Activated T-cell treated with anti-CD3 and anti-CD28 coated beads for 4 hours (primary cell): Measurements from ENCODE around the gene TBC1D5.
A peak's percentile ranks its signal among the peaks of the same experiment; 100 is the strongest.
"Not testable (repeated sequence)": the region's sequence is repeated elsewhere in the genome, so short reads cannot be mapped to it uniquely, and the experiment has no call there.

Experiments
- DNase-seq: peaks from one replicate; pipeline ENCODE4 v3.0.0-alpha.2; 2020

The TBC1D5 gene

DNA sequence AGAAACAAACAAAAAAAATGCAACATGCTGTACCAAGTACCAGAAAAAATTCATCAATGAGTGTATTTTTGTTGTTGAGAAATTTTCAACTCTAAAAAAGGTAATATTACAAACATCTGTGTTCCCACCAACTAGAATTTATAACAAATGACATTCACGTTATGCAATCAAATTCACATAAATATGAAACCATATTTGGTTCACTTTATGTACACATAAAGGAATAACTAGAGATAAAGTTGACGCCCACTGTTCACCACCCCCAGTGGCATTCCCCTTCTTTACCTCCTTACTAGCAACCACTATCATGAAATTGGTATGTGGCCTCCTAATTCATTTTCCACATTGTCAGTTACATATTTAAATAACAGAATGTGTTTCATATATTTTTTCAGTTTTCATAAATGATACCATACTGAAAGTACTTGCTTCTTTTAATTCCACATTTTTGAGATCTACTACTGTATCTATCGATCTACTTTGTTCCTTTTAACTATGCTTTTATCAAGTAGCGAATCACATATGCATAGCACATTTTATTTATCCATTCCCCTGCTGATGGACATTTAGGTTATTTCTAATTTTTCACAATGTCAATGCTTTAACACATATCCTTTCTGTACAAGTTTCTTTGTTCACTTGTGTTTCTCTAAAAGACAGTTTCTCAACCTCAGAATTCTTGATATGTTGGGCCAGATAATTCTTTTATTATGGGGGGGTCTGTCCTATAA lies 34.5 kb downstream of the TBC1D5 start:
- no peak for DNase-seq

DNA sequence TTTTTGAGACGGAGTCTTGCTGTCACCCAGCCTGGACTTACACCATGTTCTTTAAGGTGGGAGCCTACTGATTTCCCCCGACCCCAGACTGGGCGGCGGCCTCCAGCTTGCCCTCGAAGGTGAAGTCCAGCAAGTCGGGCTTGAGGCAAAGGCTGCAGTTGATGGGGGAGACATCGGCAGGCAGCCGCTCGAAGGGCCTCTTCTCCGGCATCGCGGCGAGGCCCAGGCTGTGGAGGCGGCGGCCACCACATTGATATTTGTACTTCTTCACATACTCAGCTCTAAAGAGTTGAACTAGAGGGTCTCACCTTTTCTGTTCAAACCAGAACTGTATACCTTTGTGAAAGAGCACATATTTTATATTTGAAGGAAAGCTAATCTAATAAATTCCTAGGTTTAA lies 36.4 kb downstream of the TBC1D5 start:
- DNase-seq = not testable (repeated sequence)

DNA sequence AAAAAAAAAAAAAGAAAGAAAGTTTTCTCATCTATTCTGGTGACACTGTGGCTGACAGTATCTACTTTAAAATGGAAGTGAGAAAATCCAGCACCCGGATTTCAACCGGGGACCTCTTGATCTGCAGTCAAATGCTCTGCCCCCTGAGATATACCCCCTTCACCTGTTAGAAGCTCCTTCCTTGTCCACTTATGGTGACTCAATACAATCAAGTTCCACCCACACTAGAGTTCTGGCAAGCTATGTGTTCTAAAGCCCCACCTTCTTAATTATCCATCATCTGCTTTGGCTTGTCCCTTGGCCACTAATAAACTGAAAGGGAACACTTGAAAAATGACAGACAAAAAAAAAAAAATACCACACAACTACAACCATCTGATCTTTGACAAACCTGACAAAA lies 42.6 kb downstream of the TBC1D5 start:
- not testable (repeated sequence) for DNase-seq

DNA sequence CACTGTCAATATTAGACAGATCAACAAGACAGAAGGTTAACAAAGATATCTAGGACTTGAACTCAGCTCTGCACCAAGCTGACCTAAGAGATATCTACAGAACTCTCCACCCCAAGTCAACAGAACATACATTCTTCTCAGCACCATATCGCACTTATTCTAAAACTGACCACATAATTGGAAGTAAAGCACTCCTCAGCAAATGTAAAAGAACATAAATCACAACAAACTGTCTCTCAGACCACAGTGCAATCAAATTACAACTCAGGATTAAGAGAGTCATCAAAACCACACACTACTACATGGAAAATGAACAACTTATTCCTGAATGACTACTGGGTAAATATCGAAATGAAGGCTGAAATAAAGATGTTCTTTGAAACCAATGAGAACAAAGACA lies 46.8 kb downstream of the TBC1D5 start:
- not testable (repeated sequence) for DNase-seq

DNA sequence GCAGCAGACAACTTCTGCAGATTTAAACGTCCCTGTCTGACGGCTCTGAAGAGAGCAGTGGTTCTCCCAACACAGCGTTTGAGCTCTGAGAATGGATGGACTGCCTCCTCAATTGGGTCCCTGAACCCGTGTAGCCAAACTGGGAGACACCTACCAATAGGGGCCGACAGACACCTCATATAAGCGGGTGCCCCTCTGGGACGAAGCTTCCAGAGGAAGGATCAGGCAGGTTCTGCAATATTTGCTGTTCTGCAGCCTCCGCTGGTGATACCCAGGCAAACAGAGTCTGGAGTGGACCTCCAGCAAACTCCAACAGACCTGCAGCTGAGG lies 48.8 kb downstream of the TBC1D5 start:
- not testable (repeated sequence) for DNase-seq

DNA sequence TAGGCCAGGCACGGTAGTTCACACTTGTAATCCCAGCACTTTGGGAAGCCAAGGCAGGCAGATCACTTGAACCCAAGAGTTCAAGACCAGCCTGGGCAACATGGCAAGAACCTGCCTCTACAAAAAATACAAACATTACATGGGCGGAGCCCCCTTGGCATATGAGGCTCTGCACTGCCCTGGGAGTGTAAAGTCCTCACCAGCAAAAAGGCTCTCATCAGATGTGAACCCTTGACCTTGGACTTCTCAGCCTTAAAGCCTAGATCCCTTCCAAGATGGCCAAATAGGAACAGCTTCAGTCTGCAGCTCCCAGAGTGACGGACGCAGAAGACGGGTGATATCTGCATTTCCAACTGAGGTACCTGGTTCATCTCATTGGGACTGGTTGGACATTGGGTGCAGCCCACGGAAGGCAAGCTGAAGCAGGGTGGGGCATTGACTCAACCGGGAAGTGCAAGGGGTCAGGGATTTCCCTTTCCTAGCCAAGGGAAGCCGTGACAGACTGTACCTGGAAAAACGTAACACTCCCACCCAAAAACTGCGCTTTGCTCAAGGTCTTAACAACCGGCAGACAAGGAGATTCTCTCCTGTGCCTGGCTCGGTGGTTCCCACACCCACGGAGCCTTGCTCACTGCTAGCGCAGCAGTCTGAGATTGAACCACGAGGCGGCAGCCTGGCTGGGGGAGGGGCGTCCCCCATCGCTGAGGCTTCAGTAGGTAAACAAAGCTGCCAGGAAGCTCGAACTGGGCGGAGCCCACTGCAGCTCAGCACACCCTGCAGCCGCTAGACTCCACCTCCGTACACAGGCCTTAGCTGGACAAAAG lies 49.4 kb downstream of the TBC1D5 start:
- peak; percentile 7 for DNase-seq

DNA sequence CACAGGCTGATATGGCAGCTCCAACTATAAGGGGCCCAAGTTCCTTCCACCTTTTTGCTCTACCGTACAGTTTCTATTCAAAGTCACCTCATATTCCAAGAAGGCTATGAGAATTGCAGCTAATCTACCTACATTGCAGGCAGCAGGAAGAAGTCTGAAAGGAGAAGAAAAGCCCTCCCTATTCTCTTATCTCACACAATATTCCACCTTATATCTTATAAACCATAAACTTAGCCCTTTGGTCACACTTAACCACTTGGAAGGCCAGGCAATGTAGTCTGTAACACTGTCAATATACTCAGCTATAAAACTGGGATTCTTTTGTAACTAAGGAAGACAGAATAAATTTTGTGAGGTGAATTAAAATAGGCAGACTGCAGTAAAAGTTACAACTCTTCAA lies 54.9 kb downstream of the TBC1D5 start:
- DNase-seq = no peak

DNA sequence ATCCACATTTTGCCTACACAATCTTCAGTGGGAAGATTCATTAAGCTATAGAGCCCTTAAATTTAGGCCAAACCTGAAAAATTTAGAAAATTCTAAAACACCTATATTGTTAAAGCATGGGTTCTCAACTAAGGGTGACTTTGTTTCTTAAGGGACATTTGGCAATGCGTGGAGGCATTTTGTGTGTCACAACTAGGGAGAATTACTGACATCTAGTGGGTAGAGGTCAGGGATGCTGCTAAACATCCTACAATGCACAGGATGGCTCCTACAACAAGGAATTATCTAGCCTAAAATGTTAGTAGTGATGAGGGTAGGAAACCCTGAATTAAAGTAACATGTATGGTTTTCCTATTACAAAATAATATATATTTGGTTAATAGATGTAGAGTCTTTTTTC lies 55.8 kb downstream of the TBC1D5 start:
- DNase-seq = no peak

DNA sequence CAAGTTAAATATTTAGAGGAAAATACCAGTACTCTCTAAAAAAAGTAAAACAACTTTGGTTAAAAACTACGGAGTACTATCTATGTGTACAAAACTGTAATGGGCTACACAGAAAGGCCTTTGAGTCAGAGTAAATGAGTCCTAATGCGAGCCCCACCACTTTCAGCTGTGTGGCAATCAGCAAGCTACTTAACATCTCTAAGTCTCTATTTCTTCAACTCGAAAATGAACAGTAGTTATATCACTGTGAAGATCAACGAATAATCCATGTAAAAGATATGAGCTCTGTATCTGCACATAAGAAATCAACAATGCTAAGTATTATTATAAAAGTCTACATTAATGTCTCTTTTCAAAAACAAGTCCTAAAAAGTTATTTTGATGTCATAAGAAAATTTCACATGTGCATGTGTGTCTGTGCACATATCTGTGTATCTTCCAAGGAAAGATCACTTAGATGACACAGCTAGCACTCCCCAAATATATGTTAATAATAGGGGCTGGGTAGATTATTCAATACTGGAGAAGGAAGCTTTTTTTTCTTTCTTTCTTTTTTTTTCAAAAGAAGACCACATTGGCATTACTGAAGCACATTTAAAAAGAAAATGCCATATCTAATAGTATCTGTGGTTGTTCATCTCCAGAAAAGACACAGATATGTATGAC lies 58.8 kb downstream of the TBC1D5 start:
- DNase-seq = no peak

DNA sequence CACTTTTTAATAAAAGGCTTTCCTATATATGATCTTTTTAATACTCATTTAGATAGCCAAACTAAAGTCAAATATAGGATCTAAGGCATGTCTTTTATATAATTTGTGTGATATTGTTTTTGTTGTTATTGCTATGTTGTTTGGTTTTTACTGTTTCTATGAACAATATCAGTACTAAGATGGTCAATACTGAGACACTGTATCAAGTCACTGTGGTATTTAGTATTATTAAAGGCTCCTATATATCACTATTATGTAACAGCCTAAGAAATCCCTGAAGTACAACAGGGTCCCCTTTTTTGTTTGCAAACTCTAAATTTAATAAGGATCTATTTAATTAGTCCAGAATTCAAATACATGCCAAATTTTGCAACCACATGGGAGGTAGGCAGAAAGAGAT lies 61.9 kb downstream of the TBC1D5 start:
- no peak for DNase-seq

DNA sequence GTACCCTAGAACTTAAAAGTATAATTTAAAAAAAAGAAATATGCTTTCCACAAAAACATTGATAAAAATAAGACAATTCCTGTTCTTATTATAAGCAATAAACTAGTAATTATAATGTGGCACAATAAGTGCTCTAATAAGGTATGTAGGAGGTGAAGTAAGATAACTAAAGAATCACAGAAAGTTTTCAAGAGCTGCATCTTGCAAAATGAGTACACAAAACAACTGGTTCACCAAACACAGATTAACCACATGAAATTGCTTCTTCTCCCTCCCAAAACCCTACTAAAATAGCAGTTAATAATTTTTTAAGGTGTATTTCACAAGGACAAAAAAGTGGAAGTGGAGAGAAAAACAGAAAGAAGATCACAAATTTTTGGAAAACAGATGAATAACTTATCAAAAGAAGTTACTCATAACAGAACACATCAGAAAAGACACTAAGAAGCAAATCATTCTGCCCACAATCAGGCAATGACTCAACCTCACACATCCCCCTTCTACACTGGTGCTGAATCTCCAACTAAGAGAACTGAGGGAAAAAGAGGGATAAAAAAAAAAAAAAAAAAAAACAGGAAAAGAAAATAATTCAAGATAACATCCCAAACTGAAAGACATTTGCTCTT lies 64.2 kb downstream of the TBC1D5 start:
- no peak for DNase-seq

DNA sequence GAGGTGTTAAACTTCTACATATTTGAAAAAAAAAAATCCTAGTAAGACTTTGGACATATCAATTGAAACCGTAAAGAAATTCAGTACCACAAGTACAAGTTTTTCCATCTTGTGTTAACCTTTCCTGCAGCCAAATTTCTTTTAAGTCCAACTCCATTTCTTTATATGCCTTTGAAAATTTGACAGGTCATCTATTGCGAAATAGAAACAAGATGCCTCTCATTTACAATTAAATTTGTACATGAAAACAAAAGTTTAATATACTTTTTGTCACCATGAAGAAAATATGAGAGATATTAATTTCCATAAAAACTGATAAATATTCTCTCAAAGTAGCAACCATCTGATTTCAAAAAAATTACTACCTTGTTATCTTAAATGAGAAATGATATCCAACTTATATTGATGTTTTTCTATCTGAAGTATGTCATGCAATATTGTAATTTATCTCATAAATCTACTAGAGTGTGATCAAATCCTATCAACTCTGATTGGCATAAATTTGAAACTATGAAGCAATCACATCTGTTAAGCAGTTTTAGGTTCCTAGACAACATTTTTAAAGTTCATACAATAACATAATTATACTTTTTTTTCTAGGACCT lies 68.2 kb downstream of the TBC1D5 start:
- DNase-seq = no peak

DNA sequence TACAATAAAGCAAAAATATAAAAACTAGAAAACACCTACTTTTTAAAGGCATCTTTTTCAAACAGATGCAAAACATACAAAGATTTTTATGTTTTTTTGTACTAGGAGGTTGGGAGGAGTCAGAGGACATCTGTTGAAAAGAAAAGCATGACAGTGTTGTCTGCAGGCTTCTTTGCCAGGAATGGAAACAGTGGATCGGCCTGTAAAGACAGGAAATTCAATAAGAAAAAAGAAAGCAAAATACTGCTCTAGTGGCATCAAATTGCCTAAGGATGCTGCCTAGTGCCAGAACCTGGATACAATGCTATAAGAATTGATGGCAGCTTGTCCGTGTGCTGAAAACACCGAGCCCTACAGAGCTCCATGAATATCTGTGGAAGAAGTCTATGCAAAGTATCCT lies 69.9 kb downstream of the TBC1D5 start:
- no peak for DNase-seq

DNA sequence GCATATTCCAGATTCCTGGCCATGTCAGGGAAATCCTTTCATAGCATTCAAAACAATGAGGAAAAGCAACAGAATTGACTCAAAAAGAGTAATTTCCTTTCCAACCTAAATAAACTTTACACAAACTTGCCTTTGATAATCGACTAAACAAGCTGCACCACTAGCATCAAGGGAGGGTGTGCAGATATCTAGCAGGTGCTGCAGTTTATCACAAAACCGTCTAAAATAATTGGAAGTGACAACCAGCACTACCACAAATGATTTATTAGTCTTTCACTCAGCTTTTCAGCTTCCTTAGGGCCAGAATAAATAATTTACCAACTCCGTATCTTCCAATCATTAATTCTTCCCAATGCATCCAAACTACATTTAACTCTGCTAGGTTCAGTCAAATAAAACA lies 71.7 kb downstream of the TBC1D5 start:
- no peak for DNase-seq

DNA sequence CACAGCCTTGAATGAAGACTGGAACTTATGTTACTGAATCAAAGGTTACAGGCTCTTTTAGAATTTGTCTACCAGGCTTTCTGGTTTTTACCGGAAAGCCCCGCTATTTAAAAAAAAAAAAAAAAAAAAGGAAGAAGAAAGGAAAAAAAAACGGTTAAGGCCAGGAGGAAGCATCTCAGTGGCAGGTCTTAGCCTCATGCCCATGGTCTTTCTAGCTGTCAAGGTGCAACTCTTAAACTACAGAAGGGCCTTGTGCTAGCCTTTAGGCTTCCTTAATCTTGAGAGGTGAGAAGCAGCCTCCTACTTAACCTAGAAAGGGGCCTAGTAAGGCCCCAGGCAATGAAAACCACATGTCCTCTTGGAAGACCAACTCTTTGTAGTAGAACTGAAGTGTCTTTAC lies 77.5 kb downstream of the TBC1D5 start:
- DNase-seq = no peak

DNA sequence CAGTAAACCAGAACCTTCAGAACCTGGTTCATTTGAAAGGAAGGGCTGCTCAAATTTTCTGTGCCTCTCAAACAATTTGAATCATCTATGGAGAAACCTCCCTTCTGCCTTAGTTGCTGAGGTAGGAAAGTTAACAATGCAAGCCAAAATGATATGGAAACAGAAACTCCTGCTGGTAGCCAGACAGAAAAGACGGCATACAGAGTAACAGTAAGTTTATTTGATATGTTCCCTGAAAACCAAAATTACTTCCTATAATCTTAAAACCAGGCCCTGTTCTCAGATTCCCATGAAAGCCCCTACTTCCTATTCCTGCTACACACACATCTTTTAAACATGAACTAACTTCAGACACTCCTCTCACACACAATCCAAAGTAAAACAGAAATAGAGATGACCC lies 86.2 kb downstream of the TBC1D5 start:
- DNase-seq = no peak

DNA sequence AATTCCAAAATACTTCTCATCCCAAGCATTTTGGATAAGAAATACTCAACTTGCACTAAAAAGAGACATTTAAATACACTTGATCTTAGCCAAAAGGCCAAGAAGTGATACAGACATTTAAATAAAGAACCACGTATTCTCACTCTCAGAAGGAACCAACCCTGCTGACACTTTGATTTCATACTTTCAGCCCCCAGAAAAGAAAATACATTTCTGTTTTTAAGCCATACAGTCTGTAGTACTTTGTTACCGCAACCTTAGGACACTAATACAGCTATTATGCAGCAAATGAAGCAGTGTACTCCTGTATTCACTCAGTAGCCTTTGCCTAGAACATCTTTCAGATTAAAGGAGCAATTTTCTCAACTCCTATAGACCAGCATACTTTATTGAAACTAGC lies 86.7 kb downstream of the TBC1D5 start:
- DNase-seq = no peak

DNA sequence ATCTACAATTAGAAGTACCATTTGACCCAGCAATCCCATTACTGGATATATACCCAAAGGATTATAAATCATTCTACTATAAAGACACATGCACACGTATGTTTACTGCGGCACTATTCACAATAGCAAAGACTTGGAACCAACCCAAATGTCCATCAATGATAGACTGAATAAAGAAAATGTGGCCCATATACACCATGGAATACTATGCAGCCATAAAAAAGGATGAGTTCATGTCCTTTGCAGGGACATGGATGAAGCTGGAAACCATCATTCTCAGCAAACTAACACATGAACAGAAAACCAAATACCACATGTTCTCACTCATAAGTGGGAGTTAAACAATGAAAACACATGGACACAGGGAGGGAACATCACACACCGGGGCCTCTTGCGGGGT lies 92.7 kb downstream of the TBC1D5 start:
- DNase-seq = not testable (repeated sequence)

DNA sequence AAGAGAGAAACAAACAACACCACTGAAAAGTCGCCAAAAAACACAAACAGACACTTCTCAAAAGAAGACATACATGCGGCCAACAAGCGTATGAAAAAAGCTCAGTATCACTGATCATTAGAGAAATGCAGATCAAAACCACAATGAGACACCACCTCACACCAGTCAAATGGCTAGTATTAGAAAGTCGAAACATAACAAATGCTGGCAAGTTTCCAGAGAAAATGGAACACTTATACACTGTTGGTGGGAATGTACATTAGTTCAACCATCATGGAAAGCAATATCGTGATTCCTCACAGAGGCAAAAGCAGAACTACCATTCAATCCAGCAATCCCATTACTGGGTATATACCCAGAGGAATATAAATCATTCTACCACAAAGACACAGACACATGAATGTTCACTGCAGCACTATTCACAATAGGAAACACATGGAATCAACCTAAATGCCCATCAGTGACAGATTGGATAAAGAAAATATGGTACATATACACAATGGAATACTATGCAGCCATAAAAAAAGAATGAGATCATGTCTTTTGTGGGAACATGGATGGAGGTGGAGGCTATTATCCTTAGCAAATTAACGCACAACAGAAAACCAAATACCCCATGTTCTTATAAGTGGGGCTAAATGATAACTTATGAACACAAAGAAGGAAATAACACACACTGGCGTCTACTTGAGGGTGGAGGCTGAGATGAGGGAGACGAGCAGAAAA lies 93.6 kb downstream of the TBC1D5 start:
- DNase-seq = not testable (repeated sequence)

DNA sequence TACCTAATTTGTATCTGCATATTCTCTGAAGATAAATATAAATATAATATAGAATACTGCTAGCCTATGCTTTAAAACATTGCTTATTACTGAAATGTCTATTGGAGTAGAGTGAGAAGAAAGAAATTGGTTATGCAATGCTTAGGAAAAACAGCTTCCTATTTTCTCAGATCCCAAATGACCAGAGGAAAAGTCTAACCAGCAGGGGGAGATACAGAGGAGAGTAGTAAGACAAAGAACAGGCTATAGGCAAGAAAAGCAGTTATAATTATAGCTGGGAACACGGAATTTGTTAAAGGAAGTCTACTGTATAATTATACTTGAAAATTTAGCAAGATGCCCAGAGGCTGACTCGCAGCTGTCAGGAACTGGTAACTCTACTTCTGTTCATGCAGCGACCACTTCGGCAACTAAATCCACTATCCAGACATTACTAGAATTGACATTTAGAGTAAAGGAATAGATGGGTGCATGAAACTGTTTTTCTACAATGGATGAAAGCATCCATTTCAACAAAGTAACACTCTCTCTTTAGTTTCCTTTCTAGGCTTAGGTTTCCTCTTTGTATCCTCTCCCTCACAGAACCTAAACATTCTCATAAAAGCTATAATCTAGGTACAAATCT lies 97.2 kb downstream of the TBC1D5 start:
- DNase-seq = no peak

DNA sequence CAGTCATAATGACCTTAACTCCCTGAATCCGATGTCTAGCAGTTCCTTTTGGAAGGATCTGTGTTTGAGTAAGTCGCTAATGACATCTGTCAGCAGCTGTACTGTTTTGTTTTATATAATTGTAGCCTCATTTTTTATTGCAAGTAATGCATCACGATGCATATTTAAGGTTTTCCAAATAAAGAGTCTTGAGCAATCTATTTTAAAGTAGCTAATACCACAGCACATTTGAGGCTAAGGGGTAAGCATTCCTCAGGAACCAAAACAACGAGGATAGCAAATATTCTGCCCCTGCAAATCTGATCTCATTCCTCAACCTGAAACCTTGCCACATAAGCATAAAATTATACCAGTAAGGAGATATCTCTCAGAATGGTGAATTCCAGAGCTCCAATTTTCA lies 98.7 kb downstream of the TBC1D5 start:
- DNase-seq = no peak

DNA sequence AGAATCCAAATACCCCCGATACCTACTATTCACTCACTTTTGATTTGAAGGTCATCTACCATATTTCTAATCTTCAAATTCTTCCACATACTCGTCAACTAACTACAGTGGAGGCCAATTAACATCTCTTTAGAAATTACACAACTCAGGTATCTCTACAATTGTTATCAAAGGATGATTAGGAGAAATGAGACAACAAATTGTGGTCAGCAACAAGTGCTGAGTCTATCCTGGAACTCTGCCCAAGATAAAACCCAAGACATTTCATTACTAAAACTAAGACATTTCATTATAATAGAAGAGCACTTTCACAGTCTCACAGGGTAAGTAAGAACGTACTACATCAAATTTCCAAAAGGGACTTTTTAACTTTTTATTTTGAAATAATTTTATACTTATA lies 100.0 kb downstream of the TBC1D5 start:
- no peak for DNase-seq
